ENCODE data around the gene FRMD4B.

Gene FRMD4B

DNA sequence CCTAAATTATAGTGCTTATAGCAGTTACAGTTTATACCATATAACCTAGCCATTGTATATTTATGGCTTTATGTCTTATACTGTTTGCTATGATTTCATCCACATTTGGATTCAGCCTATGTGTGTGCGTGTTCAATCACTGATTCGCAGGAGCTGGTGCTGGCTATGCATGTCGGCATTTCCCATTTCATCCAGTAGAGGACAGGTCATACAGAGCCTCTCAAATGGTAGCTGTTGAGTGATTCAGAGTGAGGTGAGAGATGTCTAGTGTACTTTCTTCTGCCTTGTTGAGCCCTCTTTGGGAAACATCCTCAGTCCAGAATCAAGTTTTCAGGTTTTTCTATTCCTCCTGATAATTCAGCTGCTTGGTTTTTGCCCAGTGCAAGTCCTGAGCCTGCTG is 76.1 kb downstream of the FRMD4B start:
- TF ChIP-seq, protein P1, sequence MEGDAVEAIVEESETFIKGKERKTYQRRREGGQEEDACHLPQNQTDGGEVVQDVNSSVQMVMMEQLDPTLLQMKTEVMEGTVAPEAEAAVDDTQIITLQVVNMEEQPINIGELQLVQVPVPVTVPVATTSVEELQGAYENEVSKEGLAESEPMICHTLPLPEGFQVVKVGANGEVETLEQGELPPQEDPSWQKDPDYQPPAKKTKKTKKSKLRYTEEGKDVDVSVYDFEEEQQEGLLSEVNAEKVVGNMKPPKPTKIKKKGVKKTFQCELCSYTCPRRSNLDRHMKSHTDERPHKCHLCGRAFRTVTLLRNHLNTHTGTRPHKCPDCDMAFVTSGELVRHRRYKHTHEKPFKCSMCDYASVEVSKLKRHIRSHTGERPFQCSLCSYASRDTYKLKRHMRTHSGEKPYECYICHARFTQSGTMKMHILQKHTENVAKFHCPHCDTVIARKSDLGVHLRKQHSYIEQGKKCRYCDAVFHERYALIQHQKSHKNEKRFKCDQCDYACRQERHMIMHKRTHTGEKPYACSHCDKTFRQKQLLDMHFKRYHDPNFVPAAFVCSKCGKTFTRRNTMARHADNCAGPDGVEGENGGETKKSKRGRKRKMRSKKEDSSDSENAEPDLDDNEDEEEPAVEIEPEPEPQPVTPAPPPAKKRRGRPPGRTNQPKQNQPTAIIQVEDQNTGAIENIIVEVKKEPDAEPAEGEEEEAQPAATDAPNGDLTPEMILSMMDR (IDR thresholded peaks at IDR 0.05; ENCODE audit: insufficient read depth, low read length, poor library complexity, severe bottlenecking): peak; percentile 16
- DNase-seq (ENCODE audit: extremely low read depth, insufficient read length): no peak
- Histone ChIP-seq H3K4me3 (replicated peaks; ENCODE audit: low read depth, low read length) (no peak overlapping the region), H3K36me3 (ENCODE audit: control insufficient read depth, insufficient read depth, low read length) (no peaks in the 10 kb centered on the region), H3K27me3 (replicated peaks; ENCODE audit: control insufficient read depth, insufficient read depth, low read length) (no peaks in the 10 kb centered on the region)

DNA sequence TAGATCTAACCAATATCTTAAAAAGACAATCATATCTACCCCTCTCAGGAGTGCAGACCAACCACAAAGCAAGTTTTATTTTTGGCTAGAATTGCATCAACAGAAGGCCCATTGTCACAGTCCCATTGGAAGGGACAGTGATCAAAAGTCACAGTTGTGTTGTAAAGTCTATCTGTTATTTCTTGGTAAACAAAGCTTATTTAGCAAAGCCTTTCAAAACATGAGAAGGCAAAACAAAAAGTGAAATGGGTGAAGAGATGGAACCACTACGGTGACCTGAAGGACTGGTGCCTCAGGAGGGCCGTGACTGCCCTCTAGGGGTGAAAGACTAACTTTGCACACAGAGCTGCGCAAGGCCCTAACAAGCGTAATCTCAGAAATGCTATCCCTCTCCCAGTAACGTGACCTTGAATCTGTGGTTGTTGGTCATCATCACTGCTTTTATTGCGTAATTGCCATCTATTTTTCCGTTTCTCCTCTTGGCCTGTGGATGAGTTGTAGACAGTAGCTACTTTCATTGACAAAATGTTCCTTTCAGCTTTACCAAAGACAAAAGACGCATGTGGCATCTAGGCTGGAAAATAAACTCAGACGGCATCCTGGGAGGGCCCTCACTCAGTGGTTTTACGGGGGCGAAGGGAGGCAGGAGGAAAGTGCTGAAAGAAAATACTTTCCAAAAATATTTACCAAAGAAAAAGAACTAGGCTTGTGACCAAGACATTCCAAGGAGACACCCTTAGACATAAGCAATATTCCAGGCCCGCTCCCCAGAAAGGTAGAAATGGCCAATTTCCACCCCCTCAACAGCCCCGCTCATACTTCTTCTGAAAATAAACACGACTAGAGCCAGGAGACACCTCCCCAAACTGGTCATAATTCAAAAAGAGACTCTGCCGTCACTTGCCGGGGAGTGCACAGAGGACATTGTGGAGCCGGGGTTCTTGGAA is 79.4 kb downstream of the FRMD4B start:
- Histone ChIP-seq H3K36me3 (ENCODE audit: control insufficient read depth, insufficient read depth, low read length) (no peaks in the 10 kb centered on the region), H3K27me3 (replicated peaks; ENCODE audit: control insufficient read depth, insufficient read depth, low read length) (no peaks in the 10 kb centered on the region), H3K4me3 (replicated peaks; ENCODE audit: low read depth, low read length) (no peak overlapping the region)
- TF ChIP-seq, protein P1 (IDR thresholded peaks at IDR 0.05; ENCODE audit: insufficient read depth, low read length, poor library complexity, severe bottlenecking): peak; percentile 85
- peak; percentile 32 for DNase-seq (ENCODE audit: extremely low read depth, insufficient read length)

DNA sequence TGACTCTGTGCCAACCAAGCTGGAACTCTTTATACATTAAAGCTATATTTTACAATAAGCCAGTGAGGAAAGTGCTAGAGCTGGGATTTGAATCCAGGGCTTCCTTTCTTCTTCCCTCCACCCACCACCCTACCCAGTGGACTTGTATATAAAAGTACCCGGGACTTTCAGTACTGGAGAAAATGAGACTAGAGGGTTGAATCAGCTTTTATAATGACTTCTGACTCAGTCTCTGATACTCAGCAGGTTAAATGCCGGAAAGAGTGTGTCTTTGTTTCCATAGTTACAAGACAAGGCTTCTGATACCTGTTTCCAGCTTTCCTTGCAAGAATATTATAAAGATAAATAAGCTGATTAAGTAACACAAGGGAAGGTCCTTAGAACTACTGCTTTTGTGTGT is 80.9 kb downstream of the FRMD4B start:
- H3K36me3 ChIP-seq (ENCODE audit: control insufficient read depth, insufficient read depth, low read length): no peaks in the 10 kb centered on the region
- DNase-seq (ENCODE audit: extremely low read depth, insufficient read length): peak; percentile 58
- H3K27me3 ChIP-seq (replicated peaks; ENCODE audit: control insufficient read depth, insufficient read depth, low read length): no peaks in the 10 kb centered on the region
- H3K4me3 ChIP-seq (replicated peaks; ENCODE audit: low read depth, low read length): no peak overlapping the region
- TF ChIP-seq, protein P1 (IDR thresholded peaks at IDR 0.05; ENCODE audit: insufficient read depth, low read length, poor library complexity, severe bottlenecking): no peak

DNA sequence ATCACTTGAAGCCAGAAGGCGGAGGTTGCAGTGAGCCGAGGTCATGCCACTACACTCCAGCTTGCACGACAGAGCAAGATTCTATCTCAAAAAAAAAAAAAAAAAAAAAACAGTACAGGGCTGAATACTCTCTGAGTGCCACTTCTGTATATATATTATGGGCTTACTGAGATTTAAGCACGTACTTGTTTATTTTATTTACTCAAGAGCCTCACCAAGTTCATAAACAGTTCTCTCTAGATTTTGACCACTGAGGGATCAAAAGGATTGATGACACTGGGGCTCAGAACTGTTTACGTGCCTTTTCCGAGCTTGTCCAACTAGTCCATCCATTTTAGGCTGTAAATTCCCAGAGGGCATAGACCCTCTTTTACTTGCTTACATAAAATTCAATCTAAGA is 81.5 kb downstream of the FRMD4B start:
- H3K36me3 ChIP-seq (ENCODE audit: control insufficient read depth, insufficient read depth, low read length): no peaks in the 10 kb centered on the region
- TF ChIP-seq, protein P1 (IDR thresholded peaks at IDR 0.05; ENCODE audit: insufficient read depth, low read length, poor library complexity, severe bottlenecking): no peak

DNA sequence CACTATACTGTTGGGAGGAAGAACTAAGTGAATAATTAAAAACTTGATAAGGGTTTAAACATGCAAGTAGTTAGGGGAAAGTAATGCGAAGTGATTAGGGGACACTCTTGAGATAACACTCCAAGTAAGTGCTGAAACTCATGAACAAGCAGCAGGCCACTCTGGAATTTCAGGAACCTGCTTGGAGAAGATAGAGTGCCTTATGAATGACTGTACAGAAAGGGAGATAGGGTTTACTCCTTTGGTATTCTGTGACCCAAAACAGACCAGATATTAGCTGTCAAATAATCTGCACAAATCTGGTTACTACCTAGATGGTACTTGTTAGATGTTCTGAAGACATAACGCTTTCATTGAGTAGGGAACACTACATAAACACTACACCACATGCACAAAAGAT is 85.6 kb downstream of the FRMD4B start:
- DNase-seq (ENCODE audit: extremely low read depth, insufficient read length): no peak
- Histone ChIP-seq H3K27me3 (replicated peaks; ENCODE audit: control insufficient read depth, insufficient read depth, low read length) (no peaks in the 10 kb centered on the region), H3K36me3 (ENCODE audit: control insufficient read depth, insufficient read depth, low read length) (no peaks in the 10 kb centered on the region), H3K4me3 (replicated peaks; ENCODE audit: low read depth, low read length) (no peak overlapping the region)
- TF ChIP-seq, protein P1 (IDR thresholded peaks at IDR 0.05; ENCODE audit: insufficient read depth, low read length, poor library complexity, severe bottlenecking): no peak

More for the DNA sequence above, 81.5 kb downstream of the FRMD4B start:
- H3K4me3 ChIP-seq (replicated peaks; ENCODE audit: low read depth, low read length): no peak overlapping the region
- H3K27me3 ChIP-seq (replicated peaks; ENCODE audit: control insufficient read depth, insufficient read depth, low read length): no peaks in the 10 kb centered on the region
- DNase-seq (ENCODE audit: extremely low read depth, insufficient read length): no peak

Measured in GM06990 (cell line).